ENCODE measurements around the gene PPP1R26. TPM values are rescaled to one million over a fixed set of nuclear protein-coding genes. Genes with fewer than 3 reads are reported as not detected.

PPP1R26 gene
- total RNA-seq, 1 donor from 2014 or later, result 23.0 TPM

GRCh38 chr9:135501261-135502167 lies 21.9 kb downstream of the PPP1R26 start:
- Mint-ChIP-seq H3K36me3 (peaks cover 14% of the 10 kb centered on the region), H3K9me3 (no peaks in the 10 kb centered on the region), H3K27ac (peak overlapping the region; percentile 81), H3K4me3 (peak overlapping the region; percentile 90), H3K27me3 (ENCODE audit: insufficient read depth, low read depth) (no peaks in the 10 kb centered on the region), H3K4me1 (peaks cover 18% of the 10 kb centered on the region)
- Histone ChIP-seq H3K4me2 (peak overlapping the region; percentile 79), H3K27me3 (peaks cover 12% of the 10 kb centered on the region), H3K9me3 (ENCODE audit: low read depth) (no peaks in the 10 kb centered on the region), H2AFZ (replicated peaks) (no peak overlapping the region), H3K4me3 (peak overlapping the region; percentile 91), H3K9ac (peak overlapping the region; percentile 86), H4K20me1 (ENCODE audit: low read depth) (peaks cover 36% of the 10 kb centered on the region), H3K4me1 (peaks cover 15% of the 10 kb centered on the region), H3K36me3 (no peaks in the 10 kb centered on the region), H3F3A (ENCODE audit: low read depth) (peaks cover 22% of the 10 kb centered on the region), H3K27ac (no peak overlapping the region), H3K79me2 (ENCODE audit: low read depth) (peaks cover 20% of the 10 kb centered on the region)
- no peak for TF ChIP-seq EZH2 (IDR thresholded peaks at IDR 0.05)
- no peak for TF ChIP-seq EZH2phosphoT487 (IDR thresholded peaks at IDR 0.05)
- DNase-seq (ENCODE audit: low spot score), result no peak

- H3K4me1 Mint-ChIP-seq, result peaks cover 18% of the 10 kb centered on the region
- H3K9me3 ChIP-seq (ENCODE audit: low read depth), result no peaks in the 10 kb centered on the region
- H3K9me3 Mint-ChIP-seq, result peaks cover 2% of the 10 kb centered on the region
- H3K27ac ChIP-seq, result no peak overlapping the region
- H3K27me3 Mint-ChIP-seq (ENCODE audit: insufficient read depth, low read depth), result peaks cover 4% of the 10 kb centered on the region
- H3K27ac Mint-ChIP-seq, result no peak overlapping the region
- no peak overlapping the region for H3K9ac ChIP-seq
- H3K36me3 ChIP-seq, result no peaks in the 10 kb centered on the region
- H3K4me1 ChIP-seq, result peaks cover 19% of the 10 kb centered on the region
- H2AFZ ChIP-seq (replicated peaks), result no peak overlapping the region
- H3K4me3 Mint-ChIP-seq, result peak overlapping the region; percentile 90
- peaks cover 12% of the 10 kb centered on the region for H3K27me3 ChIP-seq
- peak overlapping the region; percentile 91 for H3K4me3 ChIP-seq
- H4K20me1 ChIP-seq (ENCODE audit: low read depth), result peaks cover 36% of the 10 kb centered on the region
- peaks cover 22% of the 10 kb centered on the region for H3F3A ChIP-seq (ENCODE audit: low read depth)
- H3K36me3 Mint-ChIP-seq, result peaks cover 14% of the 10 kb centered on the region
- H3K79me2 ChIP-seq (ENCODE audit: low read depth), result peaks cover 20% of the 10 kb centered on the region
- no peak for DNase-seq (ENCODE audit: low spot score)
- TF ChIP-seq EZH2 (IDR thresholded peaks at IDR 0.05), result no peak
- TF ChIP-seq EZH2phosphoT487 (IDR thresholded peaks at IDR 0.05), result no peak
- no peak for TF ChIP-seq CTCF (IDR thresholded peaks at IDR 0.05)
- peak overlapping the region; percentile 79 for H3K4me2 ChIP-seq
These were observed 22.7 kb downstream of the PPP1R26 start for GRCh38 chr9:135502168-135502872.

GRCh38 chr9:135502873-135503321 lies 23.3 kb downstream of the PPP1R26 start:
- Mint-ChIP-seq H3K36me3 (peaks cover 14% of the 10 kb centered on the region), H3K27ac (no peak overlapping the region), H3K4me1 (peaks cover 18% of the 10 kb centered on the region), H3K4me3 (peak overlapping the region; percentile 71), H3K27me3 (ENCODE audit: insufficient read depth, low read depth) (peaks cover 5% of the 10 kb centered on the region), H3K9me3 (peaks cover 2% of the 10 kb centered on the region)
- Histone ChIP-seq H3K4me2 (no peak overlapping the region), H2AFZ (replicated peaks) (no peak overlapping the region), H3K27me3 (peaks cover 12% of the 10 kb centered on the region), H3K9ac (no peak overlapping the region), H3K4me1 (peaks cover 19% of the 10 kb centered on the region), H3K27ac (no peak overlapping the region), H4K20me1 (ENCODE audit: low read depth) (peaks cover 36% of the 10 kb centered on the region), H3K4me3 (no peak overlapping the region), H3K79me2 (ENCODE audit: low read depth) (peaks cover 20% of the 10 kb centered on the region), H3K36me3 (no peaks in the 10 kb centered on the region), H3F3A (ENCODE audit: low read depth) (peaks cover 22% of the 10 kb centered on the region), H3K9me3 (ENCODE audit: low read depth) (no peaks in the 10 kb centered on the region)
- DNase-seq (ENCODE audit: low spot score), result no peak
- TF ChIP-seq EZH2 (IDR thresholded peaks at IDR 0.05) (no peak), EZH2phosphoT487 (IDR thresholded peaks at IDR 0.05) (no peak), CTCF (IDR thresholded peaks at IDR 0.05) (no peak)
